Heart left ventricle (tissue), 13 donors: ENCODE data around the gene MAD2L1.

Experiments
- POLR2A ChIP-seq, 2 donors: fragments of 450-650 bp; IDR thresholded peaks; one replicate each; pipeline ENCODE4 v1.6.1; 2017; ENCODE audit warnings: antibody characterized with exemption in 2 of 2, mild to moderate bottlenecking in 2 of 2, moderate library complexity in 2 of 2
- TF ChIP-seq, protein P1 (sequence below), 12 donors: fragments of 200-600 bp; sonication (generic) in 4 of 12; IDR thresholded peaks; one replicate each; pipeline versions ENCODE4 v1.5.0 to v1.8.0; 2018 to 2022; ENCODE audit warnings: antibody characterized with exemption in 12 of 12, mild to moderate bottlenecking in 5 of 12
- donor health status: ischemic (EF 13 %, LVEDD 7.1; RV severe dilation, severe dysfunction).
- donor health status: DM: no; HTN: yes; CAD: no.
- donor health status: DM: no; HTN: no; CAD: no.
- donor health status: ischemic (EF 25% LVEDD 6.9; RV normal size, moderate dysfunction).
- donor health status: ischemic (EF 25% LVEDD 5.7; RV mildly dilated, moderate dysfunction).
- donor health status: ischemic (EF 35%, LVEDD 5.7; RV mildly dilated, moderate dysfunction).
- donor health status: nonischemic (EF 11% LVEDD 7.7; RV severe dilation, severe dysfunction).
- donor health status: DM: yes; HTN: yes; CAD: no.
- donor health status: PGD.
- donor health status: ischemic (EF 29% LVEDD 5.4; RV normal size, mild dysfunction).
- donor health status: nonischemic (EF 23%, LVEDD 6.1; RV moderate dilation, normal function).

DNA sequence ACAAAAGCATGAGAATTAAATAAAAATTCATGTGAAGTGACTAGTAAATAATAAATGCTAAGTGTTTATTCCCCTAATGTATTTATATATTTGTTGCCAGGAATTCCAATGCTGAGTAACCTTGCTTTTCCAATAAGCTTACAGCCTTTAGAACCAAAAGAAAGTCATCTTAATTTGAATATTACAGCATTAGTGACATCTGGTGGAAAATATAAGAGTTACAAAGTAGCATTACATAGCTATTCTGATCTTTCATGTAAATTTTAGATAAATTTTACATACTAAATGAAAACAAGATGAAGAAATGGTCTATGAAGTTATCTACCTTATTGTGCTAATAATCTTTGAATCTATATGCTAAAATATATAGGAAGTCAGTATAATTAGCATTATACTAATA lies 10.4 kb downstream of the MAD2L1 start:
- TF ChIP-seq, protein P1, sequence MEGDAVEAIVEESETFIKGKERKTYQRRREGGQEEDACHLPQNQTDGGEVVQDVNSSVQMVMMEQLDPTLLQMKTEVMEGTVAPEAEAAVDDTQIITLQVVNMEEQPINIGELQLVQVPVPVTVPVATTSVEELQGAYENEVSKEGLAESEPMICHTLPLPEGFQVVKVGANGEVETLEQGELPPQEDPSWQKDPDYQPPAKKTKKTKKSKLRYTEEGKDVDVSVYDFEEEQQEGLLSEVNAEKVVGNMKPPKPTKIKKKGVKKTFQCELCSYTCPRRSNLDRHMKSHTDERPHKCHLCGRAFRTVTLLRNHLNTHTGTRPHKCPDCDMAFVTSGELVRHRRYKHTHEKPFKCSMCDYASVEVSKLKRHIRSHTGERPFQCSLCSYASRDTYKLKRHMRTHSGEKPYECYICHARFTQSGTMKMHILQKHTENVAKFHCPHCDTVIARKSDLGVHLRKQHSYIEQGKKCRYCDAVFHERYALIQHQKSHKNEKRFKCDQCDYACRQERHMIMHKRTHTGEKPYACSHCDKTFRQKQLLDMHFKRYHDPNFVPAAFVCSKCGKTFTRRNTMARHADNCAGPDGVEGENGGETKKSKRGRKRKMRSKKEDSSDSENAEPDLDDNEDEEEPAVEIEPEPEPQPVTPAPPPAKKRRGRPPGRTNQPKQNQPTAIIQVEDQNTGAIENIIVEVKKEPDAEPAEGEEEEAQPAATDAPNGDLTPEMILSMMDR (IDR thresholded peaks at IDR 0.05), result peak in 11 of 12 donors; percentile 9 to 53 (median 31)
- no peak for TF ChIP-seq POLR2A (IDR thresholded peaks at IDR 0.05)
